Measurements from ENCODE around the gene ZNF385B.

- TF ChIP-seq CTCF (IDR thresholded peaks at IDR 0.05) (no peak), EP300 (IDR thresholded peaks at IDR 0.05) (no peak), POLR2A (IDR thresholded peaks at IDR 0.05; ENCODE audit: low read depth) (no peak), POLR2AphosphoS5 (IDR thresholded peaks at IDR 0.05) (no peak)
Observed at GRCh38 chr2:179849719-179850118, 11.7 kb downstream of the ZNF385B start.

Data from esophagus muscularis mucosa (tissue), 4 donors.